ENCODE measurements around the gene POLR1C.

The POLR1C gene

GRCh38 chr6:43488667-43489276 is 28.1 kb upstream of the POLR1C start:
- TF ChIP-seq YY1 (IDR thresholded peaks at IDR 0.05; ENCODE audit: low read depth) (no peak), TEAD4 (IDR thresholded peaks at IDR 0.05) (no peak), EGR1 (IDR thresholded peaks at IDR 0.05) (no peak), ZBTB7A (IDR thresholded peaks at IDR 0.05; ENCODE audit: low read depth) (no peak), CEBPB (IDR thresholded peaks at IDR 0.05) (no peak), TCF12 (IDR thresholded peaks at IDR 0.05; ENCODE audit: low read depth) (no peak), RAD21 (IDR thresholded peaks at IDR 0.05; ENCODE audit: low read depth) (no peak), MAX (IDR thresholded peaks at IDR 0.05) (no peak), CREB1 (IDR thresholded peaks at IDR 0.05; ENCODE audit: low read depth) (no peak), TAF1 (IDR thresholded peaks at IDR 0.05; ENCODE audit: low read depth) (no peak), EP300 (IDR thresholded peaks at IDR 0.05; ENCODE audit: borderline replicate concordance) (no peak), REST (IDR thresholded peaks at IDR 0.05; ENCODE audit: low read depth) (no peak), USF1 (IDR thresholded peaks at IDR 0.05) (no peak), NFIC (IDR thresholded peaks at IDR 0.05) (no peak), FOXM1 (IDR thresholded peaks at IDR 0.05; ENCODE audit: borderline replicate concordance, low read depth) (no peak)

- TF ChIP-seq EGR1 (IDR thresholded peaks at IDR 0.05) (no peak), TCF12 (IDR thresholded peaks at IDR 0.05; ENCODE audit: low read depth) (no peak), FOXM1 (IDR thresholded peaks at IDR 0.05; ENCODE audit: borderline replicate concordance, low read depth) (no peak), ZBTB7A (IDR thresholded peaks at IDR 0.05; ENCODE audit: low read depth) (no peak), TAF1 (IDR thresholded peaks at IDR 0.05; ENCODE audit: low read depth) (no peak)
Observed at GRCh38 chr6:43489277-43490072, 27.4 kb upstream of the POLR1C start.

- TF ChIP-seq FOXM1 (IDR thresholded peaks at IDR 0.05; ENCODE audit: borderline replicate concordance, low read depth) = no peak
- TF ChIP-seq RAD21 (IDR thresholded peaks at IDR 0.05; ENCODE audit: low read depth) = no peak
- TF ChIP-seq REST (IDR thresholded peaks at IDR 0.05; ENCODE audit: low read depth) = no peak
- no peak for TF ChIP-seq TAF1 (IDR thresholded peaks at IDR 0.05; ENCODE audit: low read depth)
- no peak for TF ChIP-seq MAX (IDR thresholded peaks at IDR 0.05)
- no peak for TF ChIP-seq TCF12 (IDR thresholded peaks at IDR 0.05; ENCODE audit: low read depth)
Observed at GRCh38 chr6:43490523-43490939, 26.4 kb upstream of the POLR1C start.

GRCh38 chr6:43491750-43492661 is 24.9 kb upstream of the POLR1C start:
- TF ChIP-seq TAF1 (IDR thresholded peaks at IDR 0.05; ENCODE audit: low read depth) = no peak
- TF ChIP-seq TEAD4 (IDR thresholded peaks at IDR 0.05) = 0 out of 2 replicates have a peak, but pooled peaks have one; percentile 30
- peak; percentile 18; the same call in 1 of the 2 replicates for TF ChIP-seq NFIC (IDR thresholded peaks at IDR 0.05)
- TF ChIP-seq MAX (IDR thresholded peaks at IDR 0.05) = no peak
- TF ChIP-seq EGR1 (IDR thresholded peaks at IDR 0.05) = no peak
- no peak for TF ChIP-seq CEBPB (IDR thresholded peaks at IDR 0.05)

- no peak for TF ChIP-seq TCF12 (IDR thresholded peaks at IDR 0.05; ENCODE audit: low read depth)
- peak; percentile 42; the same call in 1 of the 2 replicates for TF ChIP-seq REST (IDR thresholded peaks at IDR 0.05; ENCODE audit: low read depth)
- TF ChIP-seq YY1 (IDR thresholded peaks at IDR 0.05; ENCODE audit: low read depth) = no peak
- TF ChIP-seq MAX (IDR thresholded peaks at IDR 0.05) = no peak
- TF ChIP-seq FOXM1 (IDR thresholded peaks at IDR 0.05; ENCODE audit: borderline replicate concordance, low read depth) = no peak
- TF ChIP-seq TEAD4 (IDR thresholded peaks at IDR 0.05) = no peak
Observed at GRCh38 chr6:43492673-43493072, 24.2 kb upstream of the POLR1C start.

Data from Ishikawa (cell line).